Tongue (tissue), 2 donors: ENCODE measurements around the gene MESD. TPM values are rescaled to one million over a fixed set of nuclear protein-coding genes. Genes with fewer than 3 reads are reported as not detected.
"Not testable (repeated sequence)": the region's sequence is repeated elsewhere in the genome, so short reads cannot be mapped to it uniquely, and the experiment has no call there.

Experiments used
- DNase-seq: peaks from one replicate; pipeline ENCODE4 v3.0.0-alpha.2; 2015
- total RNA-seq: library from RNA; depleted of rRNA; stranded (reverse); fragments of >200 nt; gene quantifications from one replicate; pipeline ENCODE4 v1.2.3, GENCODE V29; 2014

MESD gene
- total RNA-seq, 1 donor from 2014 or later = 16.9 TPM

DNA sequence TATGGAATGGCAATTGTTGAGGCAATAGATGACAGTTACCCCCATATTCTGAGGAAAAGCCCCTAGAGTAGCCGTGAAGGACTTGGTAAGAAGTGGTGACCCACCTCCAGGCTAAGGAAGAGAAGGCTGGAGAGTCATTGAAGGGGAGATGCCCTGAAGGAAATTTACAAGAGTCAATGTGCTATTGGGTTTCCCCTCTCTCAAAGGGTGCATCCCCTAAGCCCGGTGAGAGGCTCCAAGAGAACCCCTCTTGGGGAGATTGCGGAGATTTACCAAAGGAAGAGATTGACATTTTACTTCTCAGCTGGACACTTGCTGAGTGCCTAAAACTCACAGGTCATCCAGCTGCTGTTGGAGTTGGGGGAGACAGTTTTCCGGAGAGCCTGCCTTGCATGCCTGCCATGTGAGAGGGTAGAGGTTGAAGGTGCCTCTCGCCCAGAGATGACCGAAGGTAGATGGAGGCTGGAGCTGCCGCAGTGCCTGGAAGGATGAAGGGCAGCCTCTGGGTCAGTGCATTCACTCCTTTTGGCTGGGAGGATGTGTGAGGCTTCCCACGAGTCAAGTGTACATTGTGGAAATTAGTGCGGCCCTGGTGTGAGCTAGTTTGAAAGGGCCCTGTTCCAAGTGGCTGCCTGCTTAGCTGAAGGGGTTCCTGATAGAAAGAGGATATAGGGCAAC, 30.7 kb downstream of the MESD start:
- DNase-seq = no peak

DNA sequence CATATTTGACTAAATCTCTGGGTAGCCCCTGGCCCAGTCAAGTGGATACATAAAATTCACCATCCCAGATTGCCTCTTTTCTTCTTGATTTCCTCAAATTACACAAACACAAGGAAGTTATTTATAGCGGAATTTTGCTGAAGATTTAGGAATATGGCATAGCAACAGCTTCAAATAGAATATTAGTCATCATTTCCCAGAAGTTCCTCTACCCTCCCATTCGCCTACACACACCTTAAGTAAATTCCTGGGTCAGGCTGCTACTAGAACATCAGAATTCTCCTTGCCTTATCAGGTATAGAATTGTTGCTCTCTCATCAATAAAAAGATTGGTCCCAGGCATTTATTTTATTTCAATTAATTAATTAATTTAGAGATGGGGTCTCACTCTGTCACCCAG, 31.6 kb downstream of the MESD start:
- no peak for DNase-seq

DNA sequence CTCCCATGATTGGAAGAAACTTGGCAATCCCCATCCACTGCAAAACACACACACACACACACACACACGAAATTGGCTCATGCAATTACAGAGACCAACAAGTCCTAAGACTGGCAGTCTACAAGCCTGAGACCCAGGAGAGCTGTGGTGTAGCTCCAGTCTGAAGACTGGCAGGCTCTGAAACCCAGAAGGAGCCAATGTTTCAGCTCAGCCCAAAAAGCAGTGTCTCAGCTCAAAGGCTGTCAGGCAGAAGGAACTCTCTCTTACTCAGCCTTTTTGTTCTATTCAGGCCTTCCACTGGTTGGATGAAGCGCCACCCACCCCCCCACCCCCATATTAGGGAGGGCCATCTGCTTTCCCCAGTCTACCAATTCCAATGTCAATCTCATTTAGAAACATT, 32.1 kb downstream of the MESD start:
- DNase-seq = no peak

DNA sequence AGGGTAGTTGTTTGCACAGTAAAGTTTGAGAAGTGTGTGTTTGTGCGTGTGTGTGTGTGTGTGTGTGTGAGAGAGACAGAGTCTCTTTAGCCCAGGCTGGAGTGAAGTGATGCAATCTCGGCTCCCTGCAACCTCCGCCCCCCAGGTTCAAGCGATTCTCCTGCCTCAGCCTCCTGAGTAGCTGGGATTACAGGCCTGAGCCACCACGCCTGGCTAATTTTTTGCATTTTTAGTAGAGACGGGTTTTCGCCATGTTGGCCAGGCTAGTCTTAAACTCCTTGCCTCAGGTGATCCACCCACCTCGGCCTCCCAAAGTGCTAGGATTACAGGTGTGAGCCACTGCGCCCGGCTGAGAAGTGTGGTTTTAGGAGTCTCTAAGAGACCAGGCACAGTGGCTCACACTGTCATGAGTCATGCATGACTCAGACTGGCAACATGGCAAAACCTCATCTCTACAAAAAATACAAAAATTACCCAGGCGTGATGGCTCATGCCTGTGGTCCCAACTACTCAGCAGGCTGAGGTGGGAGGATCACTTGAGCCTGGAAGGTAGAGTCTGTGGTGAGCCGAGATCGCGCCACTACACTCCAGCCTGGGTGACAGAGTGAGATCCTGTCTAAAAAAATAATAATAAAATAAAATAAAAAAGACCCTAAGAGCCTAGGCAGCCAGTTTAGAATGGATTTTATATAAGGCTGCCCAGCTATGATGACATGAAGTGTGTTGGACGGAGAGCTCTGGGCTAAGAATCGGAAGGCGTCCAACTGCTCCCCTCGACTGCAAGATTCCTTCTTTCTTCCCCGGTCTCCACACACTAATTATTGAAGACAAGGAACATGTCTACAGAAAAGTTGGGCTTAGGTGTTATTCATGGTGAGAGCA, 33.8 kb downstream of the MESD start:
- not testable (repeated sequence) for DNase-seq

DNA sequence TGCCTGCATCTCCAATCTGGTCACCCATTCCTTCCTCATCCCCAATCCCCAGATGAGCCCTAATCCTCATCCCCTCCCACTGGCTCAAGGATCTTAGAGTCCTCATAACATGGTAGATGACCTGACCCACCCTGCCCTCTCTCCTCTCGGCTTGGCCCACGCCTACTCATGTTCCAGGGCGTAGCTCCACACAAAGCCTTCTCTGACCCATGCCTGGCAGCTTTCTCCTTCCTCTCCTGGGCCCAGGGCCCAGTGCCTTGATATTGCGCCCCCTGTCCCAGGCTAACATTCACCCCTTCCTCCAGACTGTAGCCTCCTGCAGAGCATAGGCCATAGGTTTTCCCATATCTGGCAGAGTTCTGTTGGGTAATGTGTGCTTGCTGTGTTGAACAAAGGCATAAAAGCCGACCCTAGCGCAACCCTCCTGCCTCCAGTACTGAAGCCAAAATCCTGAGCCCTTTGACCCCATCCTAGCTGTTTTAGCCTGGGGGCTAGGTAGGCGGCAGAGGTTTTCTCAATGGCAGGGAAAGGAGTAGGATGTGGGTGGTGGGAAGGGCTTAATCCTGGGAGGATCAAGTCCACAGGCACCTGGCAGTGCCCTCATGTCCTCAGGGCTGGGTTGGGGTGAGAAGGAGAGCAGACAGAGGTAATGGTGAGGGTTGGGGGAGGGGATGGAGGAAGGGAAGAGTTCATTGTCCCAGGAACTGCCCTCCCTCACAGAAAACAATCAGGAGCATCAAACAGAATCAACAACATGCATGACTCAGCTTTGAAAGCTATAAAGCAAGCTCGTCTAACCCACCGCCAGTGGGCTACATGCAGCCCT, 35.5 kb downstream of the MESD start:
- DNase-seq = no peak

DNA sequence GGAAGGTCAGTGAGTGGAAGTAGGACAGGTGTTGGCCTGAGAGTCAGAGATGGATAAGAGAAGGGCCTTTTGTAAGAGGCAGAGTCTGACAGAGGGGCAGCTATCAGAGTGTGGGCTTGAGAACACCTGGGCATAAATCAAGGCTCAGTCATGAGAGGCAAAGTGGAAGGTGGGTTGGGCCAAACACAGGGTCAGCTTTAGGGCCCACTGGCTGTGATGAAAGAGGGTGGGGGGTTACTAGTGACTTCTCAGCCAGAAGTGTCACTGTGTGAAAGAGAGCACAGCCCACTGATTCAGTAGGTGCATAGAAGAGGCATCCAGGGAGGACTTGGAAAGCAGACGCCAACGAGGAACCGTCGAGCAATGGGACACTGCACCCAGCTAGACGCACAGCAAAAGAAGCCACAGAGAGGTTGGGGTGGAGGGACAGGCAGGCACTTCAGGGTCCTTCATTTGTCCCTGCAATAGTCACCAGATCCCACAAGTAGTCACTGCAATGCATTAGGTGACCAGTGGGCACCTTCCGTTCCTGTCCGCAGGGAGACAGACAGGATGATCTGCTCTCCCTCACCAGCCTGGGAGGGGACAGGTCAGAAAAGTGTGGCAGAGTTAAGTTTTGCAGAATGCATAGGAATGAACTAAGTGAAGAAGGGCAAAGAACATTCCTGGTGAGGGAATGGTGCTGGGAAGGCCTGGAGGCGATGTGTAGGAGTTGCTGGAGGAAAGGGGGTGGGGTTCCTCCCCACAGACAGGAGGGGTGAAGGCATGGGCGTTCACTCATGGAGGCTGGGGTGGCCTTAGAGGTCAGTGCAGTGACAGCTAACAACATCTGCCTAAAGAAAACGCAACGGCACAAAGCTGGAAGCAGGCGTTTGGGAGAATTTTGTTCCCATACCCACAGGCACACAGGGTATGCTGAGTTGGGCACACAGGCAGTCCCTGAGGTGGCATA, 36.3 kb downstream of the MESD start:
- no peak for DNase-seq

DNA sequence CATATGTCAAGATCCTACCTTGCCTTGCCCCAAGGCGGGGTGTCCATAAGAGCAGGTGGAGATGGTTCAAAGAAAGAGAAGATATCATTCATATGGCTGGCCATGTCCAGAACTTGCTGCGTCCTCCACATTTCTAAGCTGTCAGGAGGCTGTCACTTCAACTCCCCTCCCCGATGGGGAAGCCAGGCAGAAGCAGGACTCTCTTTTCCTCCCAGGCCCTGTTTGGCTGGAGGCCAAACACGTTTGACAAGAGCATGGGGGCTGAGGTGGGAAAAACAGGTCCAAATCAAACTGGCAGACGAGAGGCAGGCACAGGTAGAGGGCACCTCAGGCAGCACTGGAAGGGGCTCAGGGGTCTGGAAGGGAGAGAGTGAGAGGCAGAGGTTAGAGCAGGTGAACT, 37.7 kb downstream of the MESD start:
- DNase-seq = no peak

DNA sequence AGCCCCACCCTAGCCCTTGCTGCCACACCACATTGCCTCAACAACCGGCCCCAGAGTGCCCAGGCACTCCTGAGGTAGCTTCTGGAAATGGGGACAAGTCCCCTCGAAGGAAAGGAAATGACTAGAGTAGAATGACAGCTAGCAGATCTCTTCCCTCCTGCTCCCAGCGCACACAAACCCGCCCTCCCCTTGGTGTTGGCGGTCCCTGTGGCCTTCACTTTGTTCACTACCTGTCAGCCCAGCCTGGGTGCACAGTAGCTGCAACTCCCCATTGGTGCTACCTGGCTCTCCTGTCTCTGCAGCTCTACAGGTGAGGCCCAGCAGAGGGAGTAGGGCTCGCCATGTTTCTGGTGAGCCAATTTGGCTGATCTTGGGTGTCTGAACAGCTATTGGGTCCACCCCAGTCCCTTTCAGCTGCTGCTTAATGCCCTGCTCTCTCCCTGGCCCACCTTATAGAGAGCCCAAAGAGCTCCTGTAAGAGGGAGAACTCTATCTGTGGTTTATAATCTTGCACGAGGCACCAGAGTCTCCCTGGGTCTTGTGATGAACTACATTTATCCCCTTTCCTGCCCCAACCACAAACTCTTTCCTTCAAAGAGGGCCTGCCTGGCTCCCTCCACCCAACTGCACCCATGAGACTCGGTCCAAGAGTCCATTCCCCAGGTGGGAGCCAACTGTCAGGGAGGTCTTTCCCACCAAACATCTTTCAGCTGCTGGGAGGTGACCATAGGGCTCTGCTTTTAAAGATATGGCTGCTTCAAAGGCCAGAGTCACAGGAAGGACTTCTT, 39.1 kb downstream of the MESD start:
- no peak for DNase-seq

DNA sequence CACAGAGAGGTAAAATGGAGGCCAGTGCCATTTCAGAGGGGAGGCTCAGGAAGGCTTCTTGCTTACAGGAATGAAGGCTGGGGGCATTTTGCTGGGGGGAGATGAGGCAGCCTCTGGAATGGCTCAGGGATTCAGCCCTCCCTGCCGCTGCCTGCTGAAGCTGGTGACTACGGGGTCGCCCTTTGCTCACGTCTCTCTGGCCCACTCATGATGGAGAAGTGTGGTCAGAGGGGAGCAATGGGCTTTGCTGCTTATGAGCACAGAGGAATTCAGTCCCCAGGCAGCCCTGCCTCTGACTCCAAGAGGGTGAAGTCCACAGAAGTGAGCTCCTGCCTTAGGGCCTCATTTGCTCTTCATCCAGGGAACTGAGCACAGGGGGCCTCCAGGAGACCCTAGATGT, 39.9 kb downstream of the MESD start:
- DNase-seq = no peak

DNA sequence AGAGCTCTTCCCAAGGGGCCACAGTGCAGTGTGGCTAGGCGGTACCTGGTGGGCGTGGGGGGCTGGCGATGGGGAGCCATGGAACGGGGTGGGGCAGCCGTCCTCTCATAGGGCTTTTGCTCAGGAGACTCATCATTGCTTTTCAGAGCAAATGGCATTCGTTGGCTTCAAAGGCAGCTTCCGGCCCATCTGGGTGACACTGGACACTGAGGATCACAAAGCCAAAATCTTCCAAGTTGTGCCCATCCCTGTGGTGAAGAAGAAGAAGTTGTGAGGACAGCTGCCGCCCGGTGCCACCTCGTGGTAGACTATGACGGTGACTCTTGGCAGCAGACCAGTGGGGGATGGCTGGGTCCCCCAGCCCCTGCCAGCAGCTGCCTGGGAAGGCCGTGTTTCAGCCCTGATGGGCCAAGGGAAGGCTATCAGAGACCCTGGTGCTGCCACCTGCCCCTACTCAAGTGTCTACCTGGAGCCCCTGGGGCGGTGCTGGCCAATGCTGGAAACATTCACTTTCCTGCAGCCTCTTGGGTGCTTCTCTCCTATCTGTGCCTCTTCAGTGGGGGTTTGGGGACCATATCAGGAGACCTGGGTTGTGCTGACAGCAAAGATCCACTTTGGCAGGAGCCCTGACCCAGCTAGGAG, 40.8 kb downstream of the MESD start:
- DNase-seq = peak; percentile 54

DNA sequence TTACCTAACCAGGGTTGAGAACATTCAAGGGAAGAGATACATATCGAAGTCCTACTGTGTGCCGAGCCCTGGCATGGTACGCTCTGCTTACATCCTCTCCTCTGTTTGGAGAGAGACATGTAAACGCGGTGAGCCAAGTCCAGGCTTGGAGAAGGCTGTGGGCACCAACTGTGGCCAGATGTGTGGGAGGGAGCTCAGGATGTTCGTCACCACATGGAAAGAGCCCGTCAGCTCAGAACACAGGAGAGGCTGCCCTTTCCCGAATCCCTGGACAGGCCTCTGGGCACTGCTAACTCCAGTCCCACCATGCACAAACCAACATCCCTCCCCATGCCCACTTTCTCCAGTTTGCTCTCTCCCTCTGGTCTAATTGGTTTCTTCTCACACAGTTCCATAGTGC, 43.0 kb downstream of the MESD start:
- DNase-seq = no peak

DNA sequence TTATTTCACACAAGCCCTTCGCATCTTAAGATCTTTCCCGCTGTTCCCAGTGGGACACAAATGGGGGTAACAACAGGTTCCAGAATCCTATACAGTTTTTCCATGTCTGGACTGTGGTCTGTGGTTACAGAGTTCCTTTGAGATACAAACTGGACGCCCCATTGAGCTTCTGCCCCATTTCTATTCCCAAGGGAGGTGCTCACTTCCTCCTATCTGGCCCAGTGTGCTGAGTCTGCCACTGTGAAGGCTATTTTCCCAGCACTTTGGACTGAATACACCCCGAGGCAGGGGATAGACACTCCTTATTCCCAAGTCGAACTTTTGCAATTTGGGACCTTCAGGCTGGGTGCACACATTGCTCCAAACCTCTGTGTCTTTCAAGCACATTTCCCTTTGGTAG, 44.0 kb downstream of the MESD start:
- DNase-seq = no peak

DNA sequence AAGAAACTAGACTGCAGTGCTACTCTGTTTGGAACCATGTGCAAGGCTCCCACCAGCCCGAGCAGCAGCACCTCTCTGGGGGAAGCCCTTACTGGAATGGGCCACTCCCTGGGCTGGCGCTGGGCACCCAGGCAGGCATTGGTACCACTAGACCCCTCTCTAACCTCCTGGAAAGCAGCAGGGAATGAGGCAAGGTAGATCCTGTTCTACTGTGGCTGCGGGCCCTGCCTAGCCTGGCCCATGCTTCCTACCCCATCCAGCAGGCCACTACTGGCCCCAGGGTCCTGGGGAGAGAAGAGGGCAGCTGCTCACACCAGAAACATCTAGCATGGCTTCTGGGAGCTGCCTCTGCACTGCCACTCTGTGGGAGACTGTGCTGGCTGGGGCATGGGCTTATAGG, 44.8 kb downstream of the MESD start:
- no peak for DNase-seq

DNA sequence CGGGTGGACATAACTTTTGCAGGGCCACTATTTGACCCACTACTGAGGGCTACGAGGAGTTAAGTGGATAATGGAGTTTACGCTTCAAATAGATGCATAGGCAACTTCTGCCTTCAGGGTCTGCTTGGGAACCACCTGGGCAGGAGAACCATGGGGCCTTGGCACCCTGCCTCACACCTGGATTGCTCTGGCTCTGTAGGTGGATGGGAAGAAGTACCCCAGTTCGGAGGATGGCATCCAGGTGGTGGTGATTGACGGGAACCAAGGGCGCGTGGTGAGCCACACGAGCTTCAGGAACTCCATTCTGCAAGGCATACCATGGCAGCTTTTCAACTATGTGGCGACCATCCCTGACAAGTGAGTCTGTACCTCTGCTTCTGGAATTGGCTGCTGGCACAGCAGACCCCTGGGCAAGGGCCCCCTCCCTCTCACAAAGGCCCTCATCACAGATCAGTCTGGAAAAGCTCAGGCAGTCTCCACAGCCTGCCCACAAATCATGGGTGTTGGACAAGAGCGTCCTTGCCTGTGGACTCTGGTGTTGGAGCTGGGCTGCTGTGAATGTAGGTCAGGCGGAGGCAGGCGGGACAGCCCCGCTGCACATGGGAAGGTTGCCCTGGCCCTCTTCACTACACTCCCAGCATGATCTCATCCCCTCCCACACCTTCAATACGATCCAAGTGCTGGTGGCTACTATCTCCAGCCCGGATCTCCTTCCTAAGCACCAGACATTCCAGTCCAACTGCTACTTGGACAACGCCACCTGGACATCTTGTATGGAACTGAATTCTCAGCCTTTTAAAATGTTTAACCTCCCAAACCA, 46.7 kb downstream of the MESD start:
- no peak for DNase-seq

DNA sequence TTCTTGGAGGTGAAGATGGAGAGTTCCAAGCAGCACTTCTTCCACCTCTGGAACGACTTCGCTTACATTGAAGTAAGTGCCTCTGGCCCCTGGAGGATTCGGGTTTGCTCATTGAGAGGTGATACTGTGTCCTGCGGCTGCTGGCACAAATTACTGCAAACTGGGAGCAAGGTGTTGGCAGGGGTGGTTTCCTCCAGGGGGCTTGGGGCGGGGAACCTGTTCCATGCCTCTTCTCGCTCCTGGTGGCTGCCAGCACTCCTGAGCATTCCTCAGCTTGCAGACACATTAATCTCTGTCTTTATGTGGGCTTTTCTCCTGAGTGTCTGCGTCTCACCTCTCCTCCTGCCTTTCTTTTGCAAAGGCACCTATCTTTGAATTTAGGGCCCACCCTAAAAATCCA, 47.4 kb downstream of the MESD start:
- no peak for DNase-seq

DNA sequence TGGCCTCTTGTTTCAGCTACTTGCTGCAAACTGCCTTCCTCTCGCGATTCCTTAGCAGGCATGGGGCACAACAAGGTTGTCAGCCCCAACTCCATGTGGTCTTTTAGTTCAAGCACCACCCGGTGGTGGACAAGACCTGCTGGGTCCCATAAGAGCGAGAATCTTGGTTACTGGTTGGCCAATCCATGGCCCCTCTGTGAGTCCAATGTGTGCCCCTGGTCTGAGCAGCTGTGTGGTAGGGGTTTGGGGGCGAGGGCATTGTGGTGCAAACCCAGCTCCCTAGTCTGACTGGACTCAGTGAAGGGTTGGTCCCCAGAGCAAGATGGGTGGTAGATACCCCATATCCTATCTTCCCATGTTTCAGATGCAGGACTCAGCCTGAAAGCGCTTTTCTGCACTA, 48.8 kb downstream of the MESD start:
- no peak for DNase-seq

DNA sequence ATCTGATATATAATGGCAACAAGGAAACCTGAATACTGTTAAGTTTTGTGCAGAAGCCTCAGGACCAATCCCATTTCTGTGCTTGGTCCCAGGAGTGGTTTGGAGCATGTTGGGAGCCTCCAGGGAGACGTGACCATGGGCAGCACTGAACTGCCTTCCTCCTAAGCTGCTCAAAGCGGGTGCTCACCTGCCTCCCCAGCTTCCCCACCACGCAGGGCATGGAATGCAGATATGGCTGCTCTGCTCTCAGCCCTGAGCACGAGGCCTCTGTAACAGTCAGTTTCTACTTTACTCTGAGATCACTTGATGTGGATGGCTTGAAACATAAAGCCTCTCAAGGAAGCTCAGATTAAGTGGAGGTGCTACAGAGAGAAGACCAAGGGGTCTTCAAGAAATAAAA, 49.3 kb downstream of the MESD start:
- no peak for DNase-seq

DNA sequence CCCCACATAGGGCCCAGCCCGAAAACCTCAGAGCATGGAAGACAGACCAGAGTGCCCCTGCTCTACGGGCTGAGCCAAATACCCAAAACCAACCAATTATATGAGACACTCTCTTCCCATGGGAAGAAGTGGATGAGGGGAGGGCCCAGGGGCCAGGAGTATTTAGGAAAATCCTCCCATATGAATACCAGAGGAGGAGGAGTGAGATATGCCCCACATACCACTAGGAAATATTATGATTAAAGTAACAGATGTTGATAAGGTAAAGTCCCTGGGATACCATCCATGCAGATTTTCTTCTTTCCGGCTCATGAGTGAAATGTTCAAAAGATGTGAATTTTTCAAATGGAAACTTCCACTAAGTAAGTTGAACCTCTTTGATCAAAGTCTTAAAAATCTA, 50.4 kb downstream of the MESD start:
- no peak for DNase-seq

DNA sequence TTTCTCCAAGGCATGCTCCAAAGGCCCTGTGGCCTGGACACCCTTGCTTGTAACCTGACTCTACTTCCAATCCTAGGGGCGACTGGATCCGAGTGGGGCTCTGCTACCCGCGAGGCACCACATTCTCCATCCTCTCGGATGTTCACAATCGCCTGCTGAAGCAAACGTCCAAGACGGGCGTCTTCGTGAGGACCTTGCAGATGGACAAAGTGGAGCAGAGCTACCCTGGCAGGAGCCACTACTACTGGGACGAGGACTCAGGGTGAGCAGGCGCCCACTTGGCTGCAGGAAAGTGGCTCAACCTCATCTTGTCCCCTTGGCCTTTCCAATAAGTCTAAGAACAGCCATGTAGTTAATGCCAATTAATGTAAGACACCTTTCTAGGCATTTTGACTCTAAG, 51.9 kb downstream of the MESD start:
- no peak for DNase-seq
